HG03159 (cell line): Measurements from ENCODE around the gene KCTD18.

Source experiments
- ATAC-seq: cut with Tn5 transposase; IDR thresholded peaks from one replicate; pipeline ENCODE4 v1.9.1; 2021; ENCODE audit warnings: mild to moderate bottlenecking, moderate library complexity; ENCODE audit not compliant: unreplicated experiment

The KCTD18 gene

GRCh38 chr2:200456567-200456966, 53.3 kb downstream of the KCTD18 start:
- no peak for ATAC-seq

GRCh38 chr2:200455958-200456421, 53.9 kb downstream of the KCTD18 start:
- ATAC-seq = peak; percentile 56

- ATAC-seq = peak; percentile 84
These were observed 54.7 kb downstream of the KCTD18 start for GRCh38 chr2:200454927-200455801.

- ATAC-seq = no peak
These were observed 55.9 kb downstream of the KCTD18 start for GRCh38 chr2:200453853-200454534.

- no peak for ATAC-seq
These were observed 56.6 kb downstream of the KCTD18 start for GRCh38 chr2:200453142-200453852.

GRCh38 chr2:200452377-200452776, 57.5 kb downstream of the KCTD18 start:
- ATAC-seq = no peak

- peak; percentile 37 for ATAC-seq
These were observed 58.4 kb downstream of the KCTD18 start for GRCh38 chr2:200451511-200451910.

GRCh38 chr2:200450288-200450687, 59.6 kb downstream of the KCTD18 start:
- no peak for ATAC-seq

GRCh38 chr2:200449149-200449548, 60.7 kb downstream of the KCTD18 start:
- ATAC-seq = no peak

- no peak for ATAC-seq
These were observed 61.4 kb downstream of the KCTD18 start for GRCh38 chr2:200448455-200448854.

GRCh38 chr2:200447139-200447855, 62.6 kb downstream of the KCTD18 start:
- ATAC-seq = no peak

- no peak for ATAC-seq
These were observed 63.3 kb downstream of the KCTD18 start for GRCh38 chr2:200446612-200447011.

- no peak for ATAC-seq
These were observed 64.6 kb downstream of the KCTD18 start for GRCh38 chr2:200445284-200445683.

GRCh38 chr2:200444530-200444929, 65.3 kb downstream of the KCTD18 start:
- no peak for ATAC-seq

GRCh38 chr2:200443916-200444315, 66.0 kb downstream of the KCTD18 start:
- ATAC-seq = no peak

GRCh38 chr2:200443376-200443775, 66.5 kb downstream of the KCTD18 start:
- ATAC-seq = no peak

- no peak for ATAC-seq
These were observed 67.4 kb downstream of the KCTD18 start for GRCh38 chr2:200442471-200442870.

GRCh38 chr2:200439981-200440380, 69.9 kb downstream of the KCTD18 start:
- no peak for ATAC-seq
